Myocyte (in vitro differentiated cells): Measurements from ENCODE around the gene IRGQ. TPM values are rescaled to one million over a fixed set of nuclear protein-coding genes. Genes with fewer than 3 reads are reported as not detected.
"Not testable (repeated sequence)": the region's sequence is repeated elsewhere in the genome, so short reads cannot be mapped to it uniquely, and the experiment has no call there.

Source experiments
- DNase-seq: peaks from one replicate; pipeline ENCODE4 v3.0.0-alpha.2; 2012; ENCODE audit warnings: low read depth
- total RNA-seq: library from RNA; depleted of rRNA; stranded (reverse); fragments of >200 nt; gene quantifications from 2 replicates; pipeline ENCODE4 v1.2.3, GENCODE V29; 2014

IRGQ gene
- total RNA-seq, 1 donor from 2014 or later = 41.3 TPM

DNA sequence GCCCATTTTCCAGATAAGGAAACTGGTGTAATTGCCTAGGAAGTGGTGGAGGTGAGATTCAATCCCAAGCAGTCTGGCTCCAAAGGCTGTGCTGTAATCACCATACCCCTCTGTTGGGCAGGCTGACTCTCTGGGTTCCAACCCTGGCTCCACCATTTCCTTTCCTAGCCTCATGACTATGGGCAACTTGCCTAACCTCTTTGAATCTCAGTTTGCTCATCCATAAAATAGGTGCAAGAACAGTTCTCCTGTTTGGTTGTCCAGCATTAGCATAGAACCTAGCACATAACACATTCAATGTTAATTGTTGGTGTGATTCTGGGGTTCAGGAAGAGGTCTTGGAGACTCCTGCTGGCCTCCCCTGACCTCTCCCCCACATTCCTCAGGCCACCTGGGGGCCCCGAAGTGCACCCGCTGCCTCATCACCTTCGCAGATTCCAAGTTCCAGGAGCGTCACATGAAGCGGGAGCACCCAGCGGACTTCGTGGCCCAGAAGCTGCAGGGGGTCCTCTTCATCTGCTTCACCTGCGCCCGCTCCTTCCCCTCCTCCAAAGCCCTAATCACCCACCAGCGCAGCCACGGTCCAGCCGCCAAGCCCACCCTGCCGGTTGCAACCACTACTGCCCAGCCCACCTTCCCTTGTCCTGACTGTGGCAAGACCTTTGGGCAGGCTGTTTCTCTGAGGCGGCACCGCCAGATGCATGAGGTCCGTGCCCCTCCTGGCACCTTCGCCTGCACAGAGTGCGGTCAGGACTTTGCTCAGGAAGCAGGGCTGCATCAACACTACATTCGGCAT, 2.7 kb upstream of the IRGQ start:
- no peak for DNase-seq

DNA sequence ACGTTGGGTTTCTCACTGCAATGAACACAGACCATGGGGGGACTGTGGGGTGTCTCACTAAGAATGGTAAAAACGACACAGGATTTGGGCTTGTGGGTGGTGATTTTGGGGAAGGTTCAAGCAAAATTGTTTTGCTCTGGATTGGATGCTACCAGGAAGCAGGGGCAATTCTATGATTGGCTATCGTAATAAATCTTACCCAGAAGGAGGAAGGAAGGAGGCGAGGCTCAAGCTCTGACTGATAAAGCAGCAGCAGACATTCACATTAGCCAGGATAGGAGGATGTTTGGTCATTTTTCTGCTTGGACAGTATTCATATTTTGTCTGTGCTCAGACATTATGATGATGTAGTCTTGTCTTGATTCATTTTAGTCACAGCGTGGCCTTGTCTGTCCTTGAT, 1.9 kb upstream of the IRGQ start:
- no peak for DNase-seq

DNA sequence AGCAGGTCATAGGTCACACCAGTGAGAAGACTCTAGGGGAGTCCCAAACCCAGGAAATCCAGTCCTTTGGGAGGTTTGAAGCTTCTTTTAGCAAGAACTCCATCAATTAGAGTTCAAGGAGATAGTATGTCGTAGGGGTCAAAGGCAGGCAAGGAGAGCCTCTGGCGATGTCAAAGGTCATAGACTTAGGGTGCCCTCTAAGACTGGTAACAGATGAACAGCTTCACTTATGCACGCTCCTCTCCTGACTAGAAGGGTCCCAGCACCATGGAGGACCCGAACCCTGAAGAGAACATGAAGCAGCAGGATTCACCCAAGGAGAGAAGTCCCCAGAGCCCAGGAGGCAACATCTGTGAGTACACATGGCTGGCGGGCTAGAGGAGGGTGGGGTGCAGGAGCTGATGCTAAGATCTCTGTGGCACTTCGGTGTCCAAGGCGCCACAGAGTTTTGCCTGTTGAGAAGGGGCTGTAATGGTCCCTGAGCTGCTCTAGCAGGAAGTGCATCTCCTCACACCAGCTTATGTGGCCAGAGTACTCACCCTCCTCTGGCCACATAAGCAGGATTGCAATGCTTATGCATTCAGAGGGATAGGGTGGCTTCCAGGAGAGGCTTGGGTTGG, 1.0 kb upstream of the IRGQ start:
- DNase-seq = no peak

DNA sequence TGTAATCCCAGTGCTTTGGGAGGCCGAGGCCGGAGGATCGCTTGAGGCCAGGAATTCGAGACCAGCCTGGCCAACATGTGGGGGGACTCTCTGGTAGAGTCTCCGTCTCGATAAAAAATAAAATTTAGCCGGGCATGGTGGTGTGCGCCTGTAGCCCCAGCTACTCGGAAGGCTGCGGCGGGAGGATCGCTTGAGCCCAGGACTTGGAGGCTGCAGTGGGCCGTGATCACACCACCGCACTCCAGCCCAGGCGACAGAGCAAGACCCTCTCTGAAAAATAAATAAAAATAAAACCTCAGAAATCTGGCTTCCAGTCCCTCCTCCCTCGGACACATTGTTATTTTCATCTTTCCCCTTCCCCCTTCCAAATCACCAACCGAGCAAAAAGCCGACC, 332 bp downstream of the IRGQ start:
- DNase-seq = no peak

DNA sequence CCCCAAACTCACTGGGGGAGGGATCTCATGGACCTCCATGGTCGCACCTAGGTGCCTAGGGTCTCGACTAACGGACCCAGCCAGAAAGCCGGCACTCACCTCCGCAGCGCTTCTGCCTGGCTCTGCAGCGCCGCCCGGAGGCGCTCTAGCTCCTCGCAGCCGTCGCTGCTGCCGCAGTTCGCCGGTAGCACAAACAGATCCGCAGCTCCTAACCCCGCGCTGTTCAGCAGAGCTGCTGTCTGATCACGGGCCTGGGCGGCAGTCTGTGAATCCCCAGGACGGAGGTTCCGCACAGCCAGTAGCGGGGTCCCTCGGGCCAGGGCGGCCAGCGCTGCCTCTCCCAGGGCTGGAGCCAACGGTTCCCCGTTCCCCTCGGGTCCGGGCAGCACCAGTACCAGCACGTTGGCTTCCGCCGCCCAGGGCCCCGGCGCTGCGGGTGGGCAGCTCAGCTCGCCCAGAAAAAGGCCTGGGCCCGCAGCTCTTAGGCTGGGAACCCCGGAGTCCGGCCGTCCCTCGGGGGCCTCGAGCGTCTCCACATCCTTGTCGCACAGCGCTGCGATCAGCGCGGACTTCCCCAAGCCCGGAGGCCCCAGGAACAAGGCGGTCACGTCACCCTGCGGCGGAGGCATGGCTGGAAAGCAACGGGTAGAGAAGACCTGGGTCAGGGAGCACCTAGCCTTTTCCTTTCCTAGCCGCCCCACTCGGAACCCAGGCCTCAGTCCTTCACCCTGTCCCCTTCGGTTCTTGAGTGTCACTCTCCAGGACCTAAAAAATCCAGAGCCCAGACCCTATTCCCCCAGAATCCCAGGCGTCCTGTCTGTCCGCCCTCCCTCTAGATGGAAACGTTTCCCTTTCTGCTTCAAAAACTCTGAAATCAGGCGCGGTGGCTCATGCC, 977 bp downstream of the IRGQ start:
- peak; percentile 50 for DNase-seq

DNA sequence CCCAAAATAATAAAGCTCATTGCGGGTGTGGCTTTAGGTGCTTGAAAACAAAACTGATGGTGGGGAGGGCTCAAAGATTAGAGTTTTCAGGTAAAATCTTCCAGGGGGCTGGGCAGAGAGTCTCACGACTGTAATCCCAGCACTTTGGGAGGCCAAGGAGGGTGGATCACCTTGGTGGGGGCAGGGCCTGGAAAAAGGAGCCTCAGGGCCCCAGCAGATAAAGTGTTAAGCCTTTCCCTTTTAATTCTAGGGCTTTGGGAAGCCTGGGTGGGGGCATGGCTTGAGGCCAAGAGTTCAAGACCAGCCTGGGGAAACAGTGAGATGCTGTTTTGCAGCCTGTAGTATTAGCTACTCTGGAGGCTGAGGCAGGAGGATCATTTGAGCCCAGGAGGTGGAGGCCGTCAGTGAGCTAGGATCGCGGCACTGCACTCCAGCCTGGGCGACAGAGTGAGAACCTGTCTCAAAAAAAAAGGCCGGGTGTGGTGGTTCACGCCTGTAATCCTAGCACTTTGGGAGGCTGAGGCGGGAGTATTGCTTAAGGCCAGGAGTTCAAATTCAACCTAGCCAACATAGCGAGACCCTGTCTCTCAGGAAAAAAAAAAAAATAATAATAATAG, 1.7 kb downstream of the IRGQ start:
- no peak for DNase-seq

DNA sequence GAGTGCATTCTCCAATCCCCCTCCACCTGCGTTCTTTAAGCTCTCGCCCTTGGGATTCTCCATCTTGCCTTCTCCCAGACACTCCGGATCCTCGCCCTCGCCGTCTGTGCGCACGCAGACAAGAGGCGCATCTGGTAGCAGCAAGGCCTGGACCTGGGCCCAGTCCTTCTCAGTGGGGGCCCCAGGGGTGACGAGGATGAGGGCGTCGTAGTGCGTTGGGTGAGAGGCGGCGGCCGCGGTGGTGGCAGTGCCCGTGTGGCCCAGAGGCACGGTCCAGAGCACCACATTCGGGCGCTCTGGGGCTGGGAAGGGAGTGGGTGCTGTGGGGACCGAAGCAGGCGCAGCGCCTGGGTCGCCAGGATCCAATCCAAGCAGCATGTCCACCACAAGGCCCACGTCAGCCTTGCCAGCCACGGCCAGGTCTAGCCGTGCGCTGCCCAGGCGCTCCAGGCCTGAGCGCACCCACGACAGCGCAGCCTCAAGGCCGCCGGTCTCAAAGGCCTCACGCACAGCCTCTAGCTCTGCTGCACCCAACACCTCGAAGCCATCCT, 3.1 kb downstream of the IRGQ start:
- no peak for DNase-seq

DNA sequence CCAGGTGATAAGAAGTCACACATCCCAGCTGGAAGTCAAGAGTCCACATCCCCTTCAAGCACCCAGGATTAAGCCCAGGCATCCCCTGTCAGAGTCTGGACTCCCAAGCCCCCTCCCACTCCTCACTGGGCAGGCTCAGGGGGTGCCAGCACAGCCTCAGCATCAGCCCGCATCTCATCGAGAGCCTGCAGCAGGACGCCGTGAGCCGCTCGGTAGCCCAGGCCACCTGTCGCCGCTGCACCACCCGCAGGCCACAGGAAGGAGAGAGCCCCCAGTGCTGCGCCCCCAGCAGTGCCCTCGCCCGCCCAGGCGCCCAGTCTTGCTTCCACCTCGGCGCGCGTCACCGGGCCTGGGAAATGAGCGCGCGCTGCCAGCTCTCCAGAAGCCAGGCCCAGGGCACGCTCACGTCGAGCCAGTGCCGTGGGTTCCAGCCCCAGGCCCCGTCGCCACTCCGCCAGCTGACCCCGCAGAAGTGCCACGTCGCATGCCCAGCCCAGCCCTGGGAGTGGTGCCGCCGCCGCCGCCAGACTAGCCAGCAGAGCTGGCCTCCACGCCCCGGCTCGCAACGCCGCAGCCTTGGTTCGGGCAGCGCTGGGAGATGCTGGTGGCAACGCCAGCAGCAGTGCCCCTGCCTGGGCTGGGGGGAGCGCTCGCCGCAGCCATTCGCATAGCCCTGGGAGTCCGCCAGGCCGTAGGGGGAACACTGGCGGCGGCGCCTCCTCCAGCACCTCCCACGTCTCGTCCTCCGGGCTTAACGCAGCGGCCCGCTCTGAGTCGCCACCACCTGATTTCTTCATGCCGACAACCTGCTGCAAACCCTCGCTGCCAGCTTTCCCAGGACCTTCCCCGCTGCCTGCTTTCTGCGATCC, 3.8 kb downstream of the IRGQ start:
- DNase-seq = no peak

DNA sequence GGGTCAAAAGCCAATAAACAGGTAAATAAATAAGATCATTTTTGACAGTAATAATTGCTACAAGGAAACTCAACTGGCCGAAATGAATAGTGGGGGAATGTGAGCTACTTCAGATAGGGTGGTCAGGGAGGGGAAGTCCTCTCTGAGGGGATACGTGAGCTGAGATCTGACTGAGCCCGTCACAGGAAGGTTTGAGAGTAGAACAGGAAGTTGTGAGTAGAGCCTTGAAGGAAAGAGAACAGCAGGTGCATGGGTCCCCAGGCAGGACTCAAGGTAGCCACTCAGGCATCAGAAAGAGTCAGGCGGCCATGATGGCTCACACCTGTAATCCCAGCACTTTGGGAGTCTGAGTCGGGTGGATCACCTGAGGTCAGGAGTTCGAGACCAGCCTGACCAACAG, 6.3 kb downstream of the IRGQ start:
- DNase-seq = no peak

DNA sequence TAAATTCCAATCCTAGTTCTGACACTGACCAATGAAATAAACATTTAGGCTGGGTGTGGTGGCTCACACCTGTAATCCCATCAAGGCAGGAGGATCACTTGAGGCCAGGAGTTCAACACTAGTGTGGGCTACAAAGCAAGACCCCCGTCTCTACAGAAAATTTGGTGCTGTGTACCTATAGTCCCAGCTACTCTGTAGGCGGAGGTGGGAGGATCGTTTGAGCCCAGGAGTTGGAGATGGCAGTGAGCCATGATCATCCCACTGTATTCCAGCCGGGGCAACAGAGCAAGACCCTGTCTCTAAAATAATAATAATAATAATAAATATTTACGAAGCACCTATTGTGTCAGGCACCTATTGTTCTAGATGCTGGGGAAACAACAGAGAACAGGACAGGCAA, 6.7 kb downstream of the IRGQ start:
- no peak for DNase-seq

DNA sequence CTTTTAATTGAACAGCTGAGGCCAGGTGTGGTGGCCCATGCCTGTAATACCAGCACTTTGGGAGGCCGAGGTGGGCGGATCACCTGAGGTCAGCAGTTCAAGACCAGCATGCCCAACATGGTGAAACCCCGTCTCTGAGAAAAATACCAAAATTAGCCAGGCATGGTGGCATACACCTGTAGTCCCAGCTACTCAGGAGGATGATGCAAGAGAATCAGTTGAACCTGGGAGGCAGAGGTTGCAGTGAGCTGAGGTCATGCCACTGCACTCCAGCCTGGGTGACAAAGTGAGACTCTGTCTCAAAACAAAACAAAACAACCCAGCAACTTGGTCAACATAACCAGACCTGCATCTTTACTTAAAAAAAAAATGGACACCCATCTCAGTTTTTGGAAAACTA, 8.9 kb downstream of the IRGQ start:
- not testable (repeated sequence) for DNase-seq

DNA sequence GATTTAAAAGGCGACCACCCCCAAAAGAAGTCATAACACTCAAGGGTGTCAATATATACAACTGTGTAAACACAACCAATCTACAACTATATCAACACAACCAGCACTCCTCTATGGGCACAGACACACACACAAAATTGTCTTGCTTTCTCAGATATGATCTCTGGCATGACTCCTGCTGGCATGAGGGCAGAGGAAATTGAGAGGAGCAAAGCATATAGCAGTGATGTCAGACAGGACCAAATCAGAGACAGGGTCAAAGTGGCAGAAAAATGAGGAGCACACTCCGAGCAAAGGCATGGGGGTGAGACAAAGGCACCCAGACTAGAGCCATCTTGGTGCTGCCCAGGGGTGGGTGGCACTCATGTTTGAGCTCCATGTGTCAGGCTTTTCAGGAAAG, 9.6 kb downstream of the IRGQ start:
- no peak for DNase-seq

DNA sequence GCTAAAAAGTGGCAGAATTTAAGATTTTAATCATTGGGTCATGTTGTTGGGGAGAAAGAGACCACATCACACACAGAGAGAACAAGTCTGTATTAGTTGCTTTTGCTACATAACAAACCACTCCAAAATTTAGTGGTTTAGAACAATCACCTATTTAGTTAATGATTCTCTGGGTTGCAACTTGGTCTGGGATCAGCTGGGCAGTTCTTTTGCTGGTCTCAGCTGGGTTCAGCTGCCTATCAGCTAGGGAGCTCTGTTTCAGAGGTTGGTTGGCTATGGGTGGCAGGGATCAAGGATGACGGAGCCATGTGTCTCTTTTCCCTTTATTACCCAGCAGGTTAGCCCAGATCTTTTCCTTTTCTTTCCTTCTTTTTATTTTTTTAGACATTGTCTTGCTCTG, 11.4 kb downstream of the IRGQ start:
- DNase-seq = no peak

DNA sequence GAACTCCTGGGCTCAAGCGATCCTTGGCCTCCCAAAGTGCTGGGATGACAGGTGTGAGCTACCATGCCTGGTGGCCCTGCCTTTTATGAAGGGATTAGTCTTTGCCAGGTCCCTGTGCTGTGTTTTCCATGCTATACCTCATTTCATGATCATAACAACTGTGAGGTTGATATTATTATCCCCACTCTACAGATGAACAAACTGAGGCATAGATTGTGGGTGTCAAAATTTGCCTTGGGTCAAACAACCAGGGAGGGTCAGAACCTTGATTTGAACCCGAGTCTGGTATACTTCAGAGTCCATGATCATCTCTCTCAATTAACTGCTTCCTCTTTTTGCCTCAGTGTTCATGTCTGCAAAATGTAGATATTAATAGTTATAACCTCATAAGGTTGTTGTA, 13.4 kb downstream of the IRGQ start:
- no peak for DNase-seq

DNA sequence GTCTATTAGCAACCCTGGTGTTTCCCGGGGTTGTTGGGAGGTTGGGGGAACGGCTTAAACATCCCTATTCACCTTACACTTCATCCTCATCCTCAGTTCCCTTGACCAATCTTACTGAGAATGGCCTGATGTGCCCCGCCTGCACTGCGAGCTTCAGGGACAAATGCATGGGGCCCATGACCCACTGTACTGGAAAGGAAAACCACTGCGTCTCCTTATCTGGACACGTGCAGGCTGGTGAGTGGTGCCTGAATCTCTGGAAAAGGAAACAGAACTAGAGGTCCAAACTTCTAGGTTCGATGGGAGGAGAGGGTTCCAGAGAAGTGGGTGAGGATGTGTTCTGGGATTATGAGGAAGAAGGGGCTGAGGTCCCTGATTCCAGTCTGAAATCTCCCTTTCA, 14.5 kb downstream of the IRGQ start:
- no peak for DNase-seq

DNA sequence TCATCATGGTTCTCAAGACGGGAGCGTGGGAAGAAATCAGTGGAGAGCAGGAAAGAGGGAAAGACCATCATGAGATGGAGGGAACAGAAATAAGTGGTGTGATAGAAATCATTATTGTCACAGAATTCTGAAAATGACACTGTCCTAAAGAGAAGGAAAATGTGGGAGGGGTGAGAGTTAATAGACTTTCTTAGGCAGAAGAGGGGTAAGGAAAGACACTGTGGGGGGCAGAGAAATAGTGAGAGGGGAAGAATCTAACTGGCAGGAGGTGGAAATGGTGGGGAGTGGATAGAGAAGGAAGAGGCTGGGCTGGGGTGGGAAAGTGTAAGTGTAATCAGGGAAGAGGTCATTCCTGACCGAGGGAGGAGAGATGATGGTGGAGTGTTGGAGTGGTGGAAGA, 17.1 kb downstream of the IRGQ start:
- no peak for DNase-seq

DNA sequence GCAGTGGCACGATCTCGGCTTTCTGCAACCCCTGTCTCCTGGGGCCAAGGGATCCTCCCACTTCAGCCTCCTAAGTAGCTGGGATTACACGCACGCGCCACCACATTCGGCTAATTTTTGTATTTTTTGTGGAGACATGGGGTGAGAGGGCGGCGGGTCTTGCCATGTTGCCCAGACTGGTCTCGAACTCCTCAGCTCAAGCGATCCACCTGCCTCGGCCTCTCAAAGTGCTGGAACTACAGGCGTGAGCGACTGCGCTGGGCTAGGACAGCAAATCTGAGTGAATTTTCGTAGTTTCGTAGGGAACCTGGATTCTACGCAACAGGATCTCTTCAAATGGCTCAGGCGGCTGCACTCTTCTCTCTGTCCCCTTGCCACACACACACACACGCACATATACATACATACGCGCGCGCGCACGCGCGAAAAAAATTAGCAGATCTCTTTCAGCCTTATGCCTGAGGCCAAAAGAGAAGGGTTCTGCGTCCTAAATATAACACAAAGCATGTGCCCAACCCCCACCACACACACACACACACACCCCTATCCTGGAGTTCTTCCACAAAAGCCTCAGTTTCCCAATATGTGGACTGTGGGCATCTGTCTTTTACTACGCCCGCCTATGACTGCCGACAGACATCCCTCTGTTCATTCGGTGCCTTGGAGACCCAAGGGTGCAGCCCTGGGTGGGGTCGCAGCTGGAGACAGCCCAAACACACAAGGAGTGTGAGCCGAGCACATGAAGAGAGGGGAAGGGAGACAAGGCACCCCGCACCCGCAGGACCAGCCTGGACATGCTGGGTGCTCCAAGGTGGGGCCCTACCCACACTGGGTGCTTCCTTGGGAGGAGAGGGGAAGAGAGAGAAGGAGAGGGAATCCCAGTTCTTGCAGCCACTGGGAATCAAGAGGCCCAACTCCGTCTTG, 19.7 kb downstream of the IRGQ start:
- no peak for DNase-seq

DNA sequence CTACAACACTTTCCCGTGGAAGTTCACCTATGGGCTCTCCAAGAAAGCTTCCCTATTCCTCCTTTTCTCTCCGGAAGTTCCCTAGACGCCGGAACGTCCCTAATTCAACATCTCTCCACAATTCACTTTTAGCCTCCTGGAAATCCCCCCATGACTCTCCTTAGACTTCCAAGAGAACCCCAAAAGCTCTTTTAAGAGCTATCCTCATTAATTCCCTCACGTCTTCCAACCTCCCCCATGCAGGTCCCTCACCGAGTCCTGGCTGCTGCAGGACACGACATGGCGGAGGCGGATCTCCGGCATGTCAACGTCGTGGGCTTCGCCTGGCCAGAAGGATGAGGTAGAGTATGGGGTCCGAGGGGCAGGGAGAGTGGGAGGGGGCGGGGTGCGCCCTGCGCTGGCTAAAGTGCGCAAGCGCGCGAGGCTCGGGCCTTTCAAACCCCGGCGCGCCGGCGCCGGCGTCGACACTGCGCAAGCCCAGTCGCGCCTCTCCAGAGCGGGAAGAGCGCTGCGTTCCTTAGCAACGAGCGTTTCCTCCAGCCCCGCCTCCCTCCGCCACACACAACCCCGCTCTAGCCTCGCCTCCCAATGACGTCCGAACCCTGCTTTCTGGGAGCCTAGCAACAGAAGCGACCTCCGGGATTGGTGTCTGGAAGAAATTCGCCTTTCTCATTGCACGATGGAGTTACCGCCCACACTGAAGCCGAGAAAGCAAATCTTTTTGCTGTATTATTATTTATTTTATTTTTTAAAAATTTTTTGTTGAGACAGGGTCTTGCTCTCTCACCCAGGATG, 20.6 kb downstream of the IRGQ start, which contains the start of the genes PINLYP and XRCC1:
PINLYP (plus strand) TSS at position 646 of the 795 bp plus-strand sequence. CDS start 1,391 bp downstream, outside the sequence.
XRCC1 (minus strand) TSS at position 372 of the 795 bp plus-strand sequence; CDS start at position 303, 69 bp downstream.
- peak; percentile 99 for DNase-seq
